GM12874 (cell line): ENCODE measurements around the gene IGFL3.

ENCODE experiments used
- TF ChIP-seq, protein P1 (sequence below): IDR thresholded peaks from 2 replicates; pipeline ENCODE4 v1.5.1; 2011; ENCODE audit warnings: low read depth, mild to moderate bottlenecking, control low read depth, low read length, moderate library complexity; ENCODE audit not compliant: insufficient read depth

The IGFL3 gene

DNA sequence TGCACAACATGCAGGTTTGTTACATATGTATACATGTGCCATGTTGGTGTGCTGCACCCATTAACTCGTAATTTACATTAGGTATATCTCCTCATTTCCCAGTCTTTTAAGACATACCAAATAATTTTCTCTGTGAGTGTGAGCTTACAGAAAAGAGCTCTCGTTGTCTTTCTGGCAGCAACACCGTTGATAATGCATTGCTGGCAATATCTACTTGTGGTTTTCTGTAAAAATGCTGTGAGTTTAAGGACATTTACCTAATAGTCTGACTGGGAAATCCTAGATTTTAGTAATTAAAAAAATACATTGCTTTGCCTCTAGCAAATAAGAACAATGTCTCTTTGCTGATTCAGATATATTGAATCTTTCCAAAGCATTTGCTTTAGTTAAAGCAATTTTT, 8.4 kb downstream of the IGFL3 start:
- TF ChIP-seq, protein P1, sequence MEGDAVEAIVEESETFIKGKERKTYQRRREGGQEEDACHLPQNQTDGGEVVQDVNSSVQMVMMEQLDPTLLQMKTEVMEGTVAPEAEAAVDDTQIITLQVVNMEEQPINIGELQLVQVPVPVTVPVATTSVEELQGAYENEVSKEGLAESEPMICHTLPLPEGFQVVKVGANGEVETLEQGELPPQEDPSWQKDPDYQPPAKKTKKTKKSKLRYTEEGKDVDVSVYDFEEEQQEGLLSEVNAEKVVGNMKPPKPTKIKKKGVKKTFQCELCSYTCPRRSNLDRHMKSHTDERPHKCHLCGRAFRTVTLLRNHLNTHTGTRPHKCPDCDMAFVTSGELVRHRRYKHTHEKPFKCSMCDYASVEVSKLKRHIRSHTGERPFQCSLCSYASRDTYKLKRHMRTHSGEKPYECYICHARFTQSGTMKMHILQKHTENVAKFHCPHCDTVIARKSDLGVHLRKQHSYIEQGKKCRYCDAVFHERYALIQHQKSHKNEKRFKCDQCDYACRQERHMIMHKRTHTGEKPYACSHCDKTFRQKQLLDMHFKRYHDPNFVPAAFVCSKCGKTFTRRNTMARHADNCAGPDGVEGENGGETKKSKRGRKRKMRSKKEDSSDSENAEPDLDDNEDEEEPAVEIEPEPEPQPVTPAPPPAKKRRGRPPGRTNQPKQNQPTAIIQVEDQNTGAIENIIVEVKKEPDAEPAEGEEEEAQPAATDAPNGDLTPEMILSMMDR = no peak

DNA sequence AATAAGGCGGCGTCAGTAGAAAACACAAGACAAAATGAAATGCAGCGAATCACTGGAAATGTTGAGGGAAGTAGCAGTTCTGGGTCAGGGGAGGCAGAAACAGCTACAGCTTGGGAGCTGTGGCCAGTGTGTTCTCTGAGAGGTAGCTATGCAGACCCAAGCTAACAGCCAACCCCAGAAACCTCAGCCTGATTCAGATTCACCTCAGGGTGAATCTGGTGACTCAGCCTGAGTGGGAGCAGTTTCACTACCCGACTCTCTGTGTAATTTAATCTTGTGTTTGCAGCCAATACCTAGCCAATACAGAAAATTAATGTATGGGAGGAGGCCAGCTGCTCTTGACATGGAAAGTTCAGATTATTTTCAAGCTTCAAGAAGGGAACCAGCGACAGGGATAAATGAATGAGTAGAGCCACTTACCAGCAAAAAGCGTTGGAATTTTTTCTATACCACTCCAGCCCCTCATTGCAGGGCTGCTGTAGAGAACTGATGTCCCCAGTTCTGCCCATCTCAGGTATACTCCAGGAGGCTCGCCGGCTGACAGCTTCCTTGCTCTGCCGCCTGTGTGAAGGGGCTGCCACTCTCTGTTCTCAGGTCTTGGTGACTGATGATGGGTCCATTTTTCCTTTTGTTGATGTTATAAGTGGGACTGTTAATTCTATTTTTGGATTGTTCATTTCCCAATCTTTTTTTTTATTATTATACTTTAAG, 8.9 kb downstream of the IGFL3 start:
- TF ChIP-seq, protein P1 = no peak

DNA sequence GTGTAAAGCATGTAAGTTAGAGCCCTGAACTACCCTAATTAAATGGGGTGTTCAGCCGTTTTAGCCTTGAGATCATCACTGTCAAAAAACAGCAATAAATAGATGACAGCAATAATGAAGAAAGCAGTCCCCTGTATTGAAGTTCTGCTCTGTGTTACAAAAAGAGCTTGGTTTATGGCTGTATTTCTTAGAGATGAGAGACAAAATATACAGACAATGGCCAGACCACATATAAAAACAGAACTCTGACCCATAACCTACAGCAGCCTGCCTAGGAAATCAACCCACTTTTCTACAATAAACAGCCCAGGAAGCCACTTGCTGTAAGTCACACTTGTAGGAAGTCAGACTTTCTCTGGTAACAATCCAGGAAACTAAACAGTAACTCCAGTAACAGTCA, 10.8 kb downstream of the IGFL3 start:
- TF ChIP-seq, protein P1 = no peak

DNA sequence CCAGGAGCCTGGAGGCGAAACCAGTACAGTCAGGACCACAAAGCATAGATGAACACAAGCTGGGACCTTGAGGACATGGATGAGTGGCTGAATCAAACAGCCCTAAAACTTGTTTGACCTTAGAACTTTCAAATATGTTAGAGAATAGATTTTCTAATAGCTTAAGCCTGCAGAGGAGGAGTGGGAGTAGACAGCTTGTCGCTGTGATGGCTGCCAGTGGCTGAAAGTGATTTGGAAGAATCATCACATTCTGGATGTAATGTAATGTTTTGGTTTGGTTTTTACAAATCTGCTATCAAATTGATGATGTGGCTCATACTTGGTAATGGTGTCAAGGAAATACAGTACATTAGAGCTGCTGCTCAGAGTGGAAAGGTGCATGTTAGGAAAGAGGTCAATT, 12.0 kb downstream of the IGFL3 start:
- TF ChIP-seq, protein P1 = no peak

DNA sequence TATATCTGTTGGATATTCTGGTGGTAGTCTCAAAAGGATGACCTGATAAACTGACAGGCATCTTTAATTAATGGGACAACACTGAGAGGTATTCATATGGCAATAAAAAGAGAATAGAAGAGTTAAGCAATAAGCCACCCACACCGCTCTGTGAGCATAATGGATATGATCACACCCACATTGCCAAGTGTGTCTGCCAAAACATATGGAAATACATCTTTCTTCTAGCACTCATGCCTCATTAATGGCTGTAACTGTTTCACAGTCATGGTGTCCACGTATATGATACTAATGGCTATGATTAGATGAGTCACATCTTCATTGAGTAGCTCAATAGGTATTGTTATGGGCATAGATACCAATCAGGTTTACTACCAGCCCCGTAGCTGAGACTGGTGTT, 13.1 kb downstream of the IGFL3 start:
- TF ChIP-seq, protein P1 = no peak

DNA sequence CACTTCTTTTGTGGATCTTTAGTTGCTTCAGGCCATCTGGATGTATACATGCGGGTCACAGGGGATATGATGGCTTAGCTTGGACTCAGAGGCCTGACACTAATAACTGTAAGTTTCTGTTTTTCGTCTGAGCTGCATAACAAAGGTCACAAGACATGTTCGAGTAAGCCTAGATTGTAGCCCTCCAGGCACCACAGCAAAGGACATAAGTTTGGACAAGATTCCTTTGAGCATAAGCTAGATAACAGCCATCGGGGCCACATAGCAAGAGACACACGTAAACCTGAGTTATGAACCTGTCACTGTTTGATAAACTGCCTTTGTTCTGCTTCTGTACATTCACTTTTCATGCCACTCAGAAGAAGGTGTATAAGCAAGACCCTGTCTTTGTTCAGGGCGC, 14.6 kb downstream of the IGFL3 start:
- TF ChIP-seq, protein P1 = no peak

DNA sequence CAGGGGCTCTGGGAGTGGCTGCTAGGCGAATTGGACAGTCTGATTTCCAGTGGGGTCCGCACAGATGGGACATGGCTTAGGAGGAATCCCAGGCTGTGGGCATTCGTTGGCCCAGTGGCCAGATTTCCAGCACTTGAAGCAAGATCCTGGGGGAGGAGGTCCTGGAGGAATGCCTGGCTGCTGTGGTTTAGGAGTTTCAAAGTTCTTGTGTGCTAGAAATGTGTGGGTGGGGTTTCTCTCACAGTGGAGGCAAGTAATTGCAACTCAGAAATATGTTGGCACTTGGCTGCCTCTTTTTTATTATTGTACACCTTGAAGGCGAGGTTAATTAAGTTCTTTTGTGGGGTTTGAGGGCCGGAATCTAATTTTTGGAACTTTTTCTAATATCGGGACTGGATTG, 17.1 kb downstream of the IGFL3 start:
- TF ChIP-seq, protein P1 = no peak
